Naive B cell (primary cell): ENCODE data around the gene C1QTNF9B. TPM values are rescaled to one million over a fixed set of nuclear protein-coding genes. Genes with fewer than 3 reads are reported as not detected.
"Not testable (repeated sequence)": the region's sequence is repeated elsewhere in the genome, so short reads cannot be mapped to it uniquely, and the experiment has no call there.

ENCODE experiments used
- ATAC-seq, 2 donors: fragments of 150-1000 bp; cut with Tn5 transposase; 2 replicates each; pipeline ENCODE4 v1.10.0; 2021; ENCODE audit warnings: low read depth in 2 of 2, mild to moderate bottlenecking in 2 of 2, moderate library complexity in 2 of 2
- DNase-seq: peaks from one replicate; pipeline ENCODE4 v3.0.0; 2022
- H3K27ac Mint-ChIP-seq, 6 donors: one replicate each; pipeline ENCODE4 v1.8.0; 2020 to 2022; ENCODE audit warnings: mild to moderate bottlenecking in 6 of 6, mixed read lengths in 6 of 6, moderate library complexity in 5 of 6, inconsistent platforms in 2 of 6
- H3K27me3 Mint-ChIP-seq, 3 donors: one replicate each; pipeline ENCODE4 v1.8.0; 2021 to 2022; ENCODE audit warnings: mixed read lengths in 3 of 3, mild to moderate bottlenecking in 1 of 3
- H3K36me3 Mint-ChIP-seq, 2 donors: one replicate each; pipeline ENCODE4 v1.8.0; 2020 to 2022; ENCODE audit warnings: mixed read lengths in 2 of 2, inconsistent platforms in 1 of 2, mild to moderate bottlenecking in 1 of 2
- H3K4me1 Mint-ChIP-seq, 3 donors: one replicate each; pipeline ENCODE4 v1.8.0; 2020 to 2022; ENCODE audit warnings: mixed read lengths in 3 of 3, inconsistent platforms in 1 of 3, mild to moderate bottlenecking in 1 of 3, moderate library complexity in 1 of 3
- H3K4me3 Mint-ChIP-seq, 8 donors: one replicate each; pipeline ENCODE4 v1.8.0; 2020 to 2022; ENCODE audit warnings: mild to moderate bottlenecking in 8 of 8, mixed read lengths in 8 of 8, moderate library complexity in 8 of 8, inconsistent platforms in 2 of 8
- H3K9me3 Mint-ChIP-seq, 7 donors: one replicate each; pipeline ENCODE4 v1.8.0; 2020 to 2022; ENCODE audit warnings: mixed read lengths in 7 of 7, mild to moderate bottlenecking in 5 of 7, inconsistent platforms in 2 of 7, moderate library complexity in 1 of 7
- polyA plus RNA-seq, 6 donors: library from polyadenylated mRNA; unstranded; fragments of 300-500 nt; fragmentation: Illumina TruSeq; gene quantifications; one replicate each; pipeline ENCODE4 v1.2.3, GENCODE V29; 2021; ENCODE audit warnings: low read depth in 6 of 6

The C1QTNF9B gene
- polyA plus RNA-seq, 6 donors from 2014 or later: 0.36 to 2.1 TPM; not detected in 4

GRCh38 chr13:23888658-23889614 lies 8.4 kb downstream of the C1QTNF9B start, which contains the start of gene MIPEP:
Gene MIPEP (minus strand): TSS chr13:23889400. CDS start chr13:23889320, 80 bp downstream.
- H3K4me3 Mint-ChIP-seq: peak within 1 kb of the TSS; percentile 84 to 99 (median 94)
- ATAC-seq: peak; percentile 95
- H3K9me3 Mint-ChIP-seq: no peaks in the 10 kb centered on the region
- H3K27me3 Mint-ChIP-seq: no peaks in the 10 kb centered on the region
- H3K4me1 Mint-ChIP-seq: peaks cover 18 to 24% (median 20%) of the 10 kb centered on the region in 3 donors
- DNase-seq: peak; percentile 85
- peaks cover 6 to 10% of the 10 kb centered on the region in 2 donors for H3K36me3 Mint-ChIP-seq
- peak within 1 kb of the TSS; percentile 69 to 97 (median 92) for H3K27ac Mint-ChIP-seq

GRCh38 chr13:23884361-23884760 lies 12.9 kb downstream of the C1QTNF9B start:
- not testable (repeated sequence) for H3K9me3 Mint-ChIP-seq, DNase-seq, ATAC-seq, H3K4me3 Mint-ChIP-seq, H3K27ac Mint-ChIP-seq, H3K27me3 Mint-ChIP-seq
- H3K36me3 Mint-ChIP-seq: peaks cover 17% of the 10 kb centered on the region in 2 donors
- peaks cover 6 to 12% (median 10%) of the 10 kb centered on the region in 3 donors for H3K4me1 Mint-ChIP-seq

GRCh38 chr13:23883255-23883654 lies 14.0 kb downstream of the C1QTNF9B start:
- Mint-ChIP-seq H3K9me3 (no peaks in the 10 kb centered on the region), H3K27me3 (no peaks in the 10 kb centered on the region), H3K4me3 (no peak overlapping the region), H3K4me1 (peaks cover 4 to 7% (median 5%) of the 10 kb centered on the region in 3 donors), H3K36me3 (peaks cover 23 to 26% of the 10 kb centered on the region in 2 donors), H3K27ac (no peak overlapping the region)
- DNase-seq (no peak), ATAC-seq (no peak)

GRCh38 chr13:23881402-23881800 lies 15.9 kb downstream of the C1QTNF9B start:
- not testable (repeated sequence) for DNase-seq, H3K4me1 Mint-ChIP-seq, H3K27ac Mint-ChIP-seq, H3K27me3 Mint-ChIP-seq, H3K9me3 Mint-ChIP-seq, ATAC-seq
- Mint-ChIP-seq H3K4me3 (peak overlapping the region in 1 of 8 donors; percentile 35), H3K36me3 (peaks cover 23 to 28% of the 10 kb centered on the region in 2 donors)

- not testable (repeated sequence) for H3K4me1 Mint-ChIP-seq, ATAC-seq, DNase-seq, H3K27me3 Mint-ChIP-seq, H3K9me3 Mint-ChIP-seq, H3K4me3 Mint-ChIP-seq, H3K27ac Mint-ChIP-seq
- peaks cover 23 to 28% of the 10 kb centered on the region in 2 donors for H3K36me3 Mint-ChIP-seq
Observed at GRCh38 chr13:23880493-23881401, 16.6 kb downstream of the C1QTNF9B start.

- Mint-ChIP-seq H3K27ac (no peak overlapping the region), H3K9me3 (no peaks in the 10 kb centered on the region), H3K4me1 (peaks cover 0 to 3% (median 0%) of the 10 kb centered on the region in 3 donors), H3K4me3 (no peak overlapping the region), H3K36me3 (peaks cover 11 to 16% of the 10 kb centered on the region in 2 donors), H3K27me3 (no peaks in the 10 kb centered on the region)
- ATAC-seq (no peak), DNase-seq (no peak)
Observed at GRCh38 chr13:23877286-23877685, 20.0 kb downstream of the C1QTNF9B start.

GRCh38 chr13:23876265-23876664 lies 21.0 kb downstream of the C1QTNF9B start:
- Mint-ChIP-seq H3K4me1 (peaks cover 1 to 4% (median 3%) of the 10 kb centered on the region in 3 donors), H3K36me3 (peaks cover 6 to 11% of the 10 kb centered on the region in 2 donors), H3K4me3 (no peak overlapping the region), H3K9me3 (no peaks in the 10 kb centered on the region), H3K27ac (peak overlapping the region in 1 of 6 donors; percentile 21), H3K27me3 (no peaks in the 10 kb centered on the region)
- no peak for DNase-seq
- ATAC-seq: no peak

- Mint-ChIP-seq H3K27ac (no peak overlapping the region), H3K9me3 (no peaks in the 10 kb centered on the region), H3K27me3 (no peaks in the 10 kb centered on the region), H3K36me3 (peaks cover 0 to 4% of the 10 kb centered on the region in 2 donors), H3K4me3 (no peak overlapping the region), H3K4me1 (peaks cover 6 to 13% (median 9%) of the 10 kb centered on the region in 3 donors)
- ATAC-seq (no peak), DNase-seq (peak; percentile 20)
Observed at GRCh38 chr13:23871616-23872220, 25.6 kb downstream of the C1QTNF9B start.

- H3K27me3 Mint-ChIP-seq: no peaks in the 10 kb centered on the region
- peak; percentile 31 for DNase-seq
- ATAC-seq: peak; percentile 95 to 97
- peaks cover 6 to 13% (median 9%) of the 10 kb centered on the region in 3 donors for H3K4me1 Mint-ChIP-seq
- peak overlapping the region in 1 of 8 donors; percentile 39 for H3K4me3 Mint-ChIP-seq
- peak overlapping the region in 1 of 6 donors; percentile 43 for H3K27ac Mint-ChIP-seq
- no peaks in the 10 kb centered on the region for H3K9me3 Mint-ChIP-seq
- peaks cover 0 to 4% of the 10 kb centered on the region in 2 donors for H3K36me3 Mint-ChIP-seq
Observed at GRCh38 chr13:23870356-23871140, 26.8 kb downstream of the C1QTNF9B start.

- peaks cover 6 to 13% (median 9%) of the 10 kb centered on the region in 3 donors for H3K4me1 Mint-ChIP-seq
- peaks cover 0 to 4% of the 10 kb centered on the region in 2 donors for H3K36me3 Mint-ChIP-seq
- no peak overlapping the region for H3K27ac Mint-ChIP-seq
- H3K9me3 Mint-ChIP-seq: no peaks in the 10 kb centered on the region
- H3K4me3 Mint-ChIP-seq: no peak overlapping the region
- ATAC-seq: no peak
- DNase-seq: no peak
- H3K27me3 Mint-ChIP-seq: no peaks in the 10 kb centered on the region
Observed at GRCh38 chr13:23868521-23868920, 28.8 kb downstream of the C1QTNF9B start.

GRCh38 chr13:23867027-23867491 lies 30.2 kb downstream of the C1QTNF9B start:
- Mint-ChIP-seq H3K4me3 (no peak overlapping the region), H3K36me3 (peaks cover 0 to 4% of the 10 kb centered on the region in 2 donors), H3K4me1 (peaks cover 6 to 13% (median 9%) of the 10 kb centered on the region in 3 donors), H3K27me3 (no peaks in the 10 kb centered on the region), H3K27ac (no peak overlapping the region), H3K9me3 (no peaks in the 10 kb centered on the region)
- DNase-seq (no peak), ATAC-seq (no peak)

- H3K36me3 Mint-ChIP-seq: peaks cover 0 to 8% of the 10 kb centered on the region in 2 donors
- H3K9me3 Mint-ChIP-seq: no peaks in the 10 kb centered on the region
- ATAC-seq (no peak), DNase-seq (no peak)
- no peak overlapping the region for H3K27ac Mint-ChIP-seq
- H3K27me3 Mint-ChIP-seq: no peaks in the 10 kb centered on the region
- no peak overlapping the region for H3K4me3 Mint-ChIP-seq
- H3K4me1 Mint-ChIP-seq: peaks cover 6 to 12% (median 9%) of the 10 kb centered on the region in 3 donors
Observed at GRCh38 chr13:23866420-23867026, 30.8 kb downstream of the C1QTNF9B start.
